NCI-H446 treated with DMSO at 0.1 percent for 48 hours (cell line): ENCODE data around the gene WNK1.
"Not testable (repeated sequence)": the region's sequence is repeated elsewhere in the genome, so short reads cannot be mapped to it uniquely, and the experiment has no call there.

Experiments
- DNase-seq: peaks from one replicate; lab custom pipeline; 2025; lab: John Stamatoyannopoulos, UW

Gene WNK1

GRCh38 chr12:911191-911826 is 158.9 kb downstream of the WNK1 start:
- no peak for DNase-seq

GRCh38 chr12:912466-913235 is 160.3 kb downstream of the WNK1 start:
- no peak for DNase-seq

- no peak for DNase-seq
Measured at GRCh38 chr12:913919-914698, 161.7 kb downstream of the WNK1 start.

- DNase-seq, result no peak
Measured at GRCh38 chr12:915090-915489, 162.7 kb downstream of the WNK1 start.

GRCh38 chr12:916240-916639 is 163.9 kb downstream of the WNK1 start:
- DNase-seq, result no peak

- no peak for DNase-seq
Measured at GRCh38 chr12:916712-917445, 164.5 kb downstream of the WNK1 start.

GRCh38 chr12:920676-921075 is 168.3 kb downstream of the WNK1 start:
- DNase-seq, result no peak

- DNase-seq, result no peak
Measured at GRCh38 chr12:922285-922684, 169.9 kb downstream of the WNK1 start.

- no peak for DNase-seq
Measured at GRCh38 chr12:926641-927040, 174.3 kb downstream of the WNK1 start.

GRCh38 chr12:931060-931459 is 178.7 kb downstream of the WNK1 start:
- no peak for DNase-seq

GRCh38 chr12:931591-931990 is 179.2 kb downstream of the WNK1 start:
- no peak for DNase-seq

GRCh38 chr12:935891-936290 is 183.5 kb downstream of the WNK1 start:
- DNase-seq, result not testable (repeated sequence)

GRCh38 chr12:936377-937345 is 184.3 kb downstream of the WNK1 start:
- DNase-seq, result no peak

GRCh38 chr12:938810-939209 is 186.4 kb downstream of the WNK1 start:
- no peak for DNase-seq

GRCh38 chr12:943051-943450 is 190.7 kb downstream of the WNK1 start:
- DNase-seq, result peak; percentile 7

- no peak for DNase-seq
Measured at GRCh38 chr12:944211-944610, 191.8 kb downstream of the WNK1 start.

GRCh38 chr12:946212-946611 is 193.8 kb downstream of the WNK1 start:
- no peak for DNase-seq

- DNase-seq, result no peak
Measured at GRCh38 chr12:946631-947030, 194.3 kb downstream of the WNK1 start.

GRCh38 chr12:948238-948637 is 195.9 kb downstream of the WNK1 start:
- DNase-seq, result no peak

GRCh38 chr12:949453-950191 is 197.2 kb downstream of the WNK1 start, which contains the start of gene RAD52:
TSS of gene RAD52 (minus strand) at chr12:949694. CDS start at chr12:933058, 16,636 bp downstream.
- peak; percentile 99 for DNase-seq
